SK-N-SH (cell line): Measurements from ENCODE around the gene RFC5. TPM values are rescaled to one million over a fixed set of nuclear protein-coding genes. Genes with fewer than 3 reads are reported as not detected.
"Not testable (repeated sequence)": the region's sequence is repeated elsewhere in the genome, so short reads cannot be mapped to it uniquely, and the experiment has no call there.

Experiments
- CTCF ChIA-PET: fragments of 300-600, 350-600 bp; formaldehyde crosslinking; extraction: SDS; loops from one replicate; lab custom pipeline; 2021; lab: Yijun Ruan, JAX
- POLR2A ChIA-PET: fragments of 350-600 bp; sonication (Branson Sonifier 250); formaldehyde crosslinking; extraction: SDS; loops from one replicate; lab custom pipeline; 2020; ENCODE audit warnings: antibody characterized with exemption, inconsistent platforms; lab: Yijun Ruan, JAX
- DNase-seq: peaks from one replicate; pipeline ENCODE4 v3.0.0; 2012
- H2AFZ ChIP-seq: fragments of 200-600 bp; sonication (generic); 2 replicates; pipeline ENCODE4 v1.8.1; 2016; ENCODE audit warnings: antibody characterized with exemption, mild to moderate bottlenecking, low read depth
- H3F3A ChIP-seq: fragments of 200-600 bp; sonication (generic); replicated peaks from 2 replicates; pipeline ENCODE3; 2016; ENCODE audit warnings: antibody characterized with exemption, mild to moderate bottlenecking; ENCODE audit not compliant: insufficient read depth
- H3K27ac ChIP-seq, 2 experiments: fragments of 200-500 bp in 1 of 2; fragments of 200-600 bp in 1 of 2; sonication (Bioruptor generic) in 1 of 2; sonication (generic), shearing (Covaris generic) in 1 of 2; 2 replicates each; pipeline versions ENCODE4 v1.5.1 to v1.6.1; 2014 to 2016; ENCODE audit warnings: low read depth in 2 of 2, inconsistent platforms in 1 of 2, low read length in 1 of 2, mild to moderate bottlenecking in 1 of 2, mixed read lengths in 1 of 2
- H3K27me3 ChIP-seq: fragments of 200-600 bp; sonication (generic), shearing (Covaris generic); 2 replicates; pipeline ENCODE4 v1.6.1; 2016; ENCODE audit warnings: mixed run types; ENCODE audit not compliant: insufficient read depth
- H3K36me3 ChIP-seq, 2 experiments: fragments of 200-500 bp in 1 of 2; fragments of 200-600 bp in 1 of 2; sonication (Bioruptor generic) in 1 of 2; sonication (generic) in 1 of 2; replicated peaks in 1 of 2; 2 replicates each; pipeline versions ENCODE3 to v1.5.1; 2014 to 2016; ENCODE audit warnings: low read length in 1 of 2, mild to moderate bottlenecking in 1 of 2; ENCODE audit not compliant: insufficient read depth in 2 of 2, control insufficient read depth in 1 of 2
- H3K4me1 ChIP-seq, 2 experiments: fragments of 200-500 bp in 1 of 2; fragments of 200-600 bp in 1 of 2; sonication (Bioruptor generic) in 1 of 2; sonication (generic), shearing (Covaris generic) in 1 of 2; 2 replicates each; pipeline versions ENCODE4 v1.5.1 to v1.6.1; 2014 to 2016; ENCODE audit warnings: low read depth in 1 of 2, low read length in 1 of 2, mixed run types in 1 of 2; ENCODE audit not compliant: insufficient read depth in 2 of 2, control insufficient read depth in 1 of 2
- H3K4me2 ChIP-seq: fragments of 200-600 bp; sonication (generic), shearing (Covaris generic); 2 replicates; pipeline ENCODE4 v1.6.1; 2017; ENCODE audit warnings: mixed run types
- H3K4me3 ChIP-seq, 2 experiments: fragments of 200-500 bp in 1 of 2; fragments of 200-600 bp in 1 of 2; sonication (Bioruptor generic) in 1 of 2; sonication (generic), shearing (Covaris generic) in 1 of 2; 2 replicates each; pipeline versions ENCODE4 v1.5.1 to v1.8.1; 2014 to 2016; ENCODE audit warnings: low read depth in 2 of 2, inconsistent platforms in 1 of 2, low read length in 1 of 2, mild to moderate bottlenecking in 1 of 2, mixed read lengths in 1 of 2, moderate library complexity in 1 of 2
- H3K79me2 ChIP-seq: fragments of 200-600 bp; sonication (generic); 2 replicates; pipeline ENCODE4 v1.8.1; 2017; ENCODE audit warnings: mild to moderate bottlenecking; ENCODE audit not compliant: insufficient read depth
- H3K9ac ChIP-seq: fragments of 200-600 bp; sonication (generic); 2 replicates; pipeline ENCODE4 v1.6.1; 2017; ENCODE audit warnings: mixed run types
- H3K9me2 ChIP-seq: fragments of 200-600 bp; sonication (generic); 2 replicates; pipeline ENCODE4 v1.6.1; 2017; ENCODE audit warnings: mixed run types
- H3K9me3 ChIP-seq: fragments of 200-600 bp; sonication (generic); 2 replicates; pipeline ENCODE4 v1.6.1; 2017; ENCODE audit warnings: mixed run types, mild to moderate bottlenecking, moderate library complexity
- H4K20me1 ChIP-seq: fragments of 200-600 bp; sonication (generic); 2 replicates; pipeline ENCODE4 v1.6.1; 2017; ENCODE audit warnings: mild to moderate bottlenecking, mixed run types; ENCODE audit not compliant: insufficient read depth
- CHD2 ChIP-seq: fragments of 150-350 bp; IDR thresholded peaks from 2 replicates; pipeline ENCODE4 v1.6.1; 2018; ENCODE audit warnings: low read length; ENCODE audit not compliant: partially characterized antibody
- ELF1 ChIP-seq: IDR thresholded peaks from 2 replicates; pipeline ENCODE4 v1.4.0; 2012
- EP300 ChIP-seq, 2 experiments: IDR thresholded peaks; 2 replicates each; pipeline versions ENCODE4 v1.4.0 to v1.6.1; 2012; ENCODE audit warnings: borderline replicate concordance in 1 of 2, low read depth in 1 of 2, low read length in 1 of 2
- EZH2phosphoT487 ChIP-seq: fragments of 200-600 bp; sonication (generic); IDR thresholded peaks from 2 replicates; pipeline ENCODE4 v1.6.1; 2017; ENCODE audit warnings: low read depth, mixed run types, mild to moderate bottlenecking, antibody characterized with exemption, moderate library complexity, borderline replicate concordance
- GABPA ChIP-seq: IDR thresholded peaks from 2 replicates; pipeline ENCODE4 v1.4.0; 2012; ENCODE audit warnings: low read depth, mild to moderate bottlenecking
- MAX ChIP-seq: IDR thresholded peaks from 2 replicates; pipeline ENCODE4 v1.4.0; 2012; ENCODE audit warnings: low read depth
- MEF2A ChIP-seq: IDR thresholded peaks from 2 replicates; pipeline ENCODE4 v1.4.0; 2012; ENCODE audit warnings: low read depth, borderline replicate concordance
- MXI1 ChIP-seq: IDR thresholded peaks from 2 replicates; pipeline ENCODE4 v1.6.1; 2012; ENCODE audit warnings: mild to moderate bottlenecking, low read depth, low read length, improper control_type of control experiment
- NFIC ChIP-seq: IDR thresholded peaks from 2 replicates; pipeline ENCODE4 v1.4.0; 2012; ENCODE audit warnings: borderline replicate concordance
- POLR2AphosphoS5 ChIP-seq: IDR thresholded peaks from 2 replicates; pipeline ENCODE4 v1.6.1; 2012; ENCODE audit warnings: low read depth, low read length
- RCOR1 ChIP-seq: fragments of 150-350 bp; IDR thresholded peaks from 2 replicates; pipeline ENCODE4 v1.6.1; 2017; ENCODE audit warnings: antibody characterized with exemption, low read length
- RXRA ChIP-seq: IDR thresholded peaks from 2 replicates; pipeline ENCODE4 v1.4.0; 2012; ENCODE audit warnings: low read depth, mild to moderate bottlenecking, borderline replicate concordance
- SMC3 ChIP-seq: IDR thresholded peaks from 2 replicates; pipeline ENCODE4 v1.6.1; 2012; ENCODE audit warnings: low read depth, low read length, improper control_type of control experiment
- TAF1 ChIP-seq: IDR thresholded peaks from 2 replicates; pipeline ENCODE4 v1.6.1; 2012; ENCODE audit warnings: low read depth, mild to moderate bottlenecking, low read length, moderate library complexity, borderline replicate concordance
- TEAD4 ChIP-seq: IDR thresholded peaks from 2 replicates; pipeline ENCODE4 v1.4.0; 2012; ENCODE audit warnings: mild to moderate bottlenecking, borderline replicate concordance; ENCODE audit not compliant: insufficient read depth
- USF1 ChIP-seq: IDR thresholded peaks from 2 replicates; pipeline ENCODE4 v1.4.0; 2012; ENCODE audit warnings: low read depth, borderline replicate concordance
- YY1 ChIP-seq: IDR thresholded peaks from 2 replicates; pipeline ENCODE4 v1.4.0; 2012; ENCODE audit warnings: low read depth, mild to moderate bottlenecking
- WGBS: methylation state at CpG from one replicate; pipeline ENCODE4 v1.1.6; 2017; ENCODE audit warnings: low lambda C conversion rate; 5-methylcytosine and 5-hydroxymethylcytosine counted together
- polyA plus RNA-seq, 3 experiments: library from polyadenylated mRNA; depleted of rRNA; stranded (reverse); fragments of >200 nt; gene quantifications; 2 replicates each; pipeline ENCODE4 v1.2.3, GENCODE V29; 2012
- TF ChIP-seq, protein P1 (sequence below): fragments of 200-600 bp; sonication (generic); IDR thresholded peaks from 2 replicates; pipeline ENCODE4 v1.6.1; 2017; ENCODE audit warnings: antibody characterized with exemption, mild to moderate bottlenecking, moderate library complexity
- TF ChIP-seq, protein P2 (sequence below): IDR thresholded peaks from 2 replicates; pipeline ENCODE4 v1.4.0; 2012; ENCODE audit warnings: low read depth, borderline replicate concordance

Gene RFC5
- polyA plus RNA-seq, 1 of the 3 experiments (the other 2 are of a cell fraction) = 15.3 TPM

DNA sequence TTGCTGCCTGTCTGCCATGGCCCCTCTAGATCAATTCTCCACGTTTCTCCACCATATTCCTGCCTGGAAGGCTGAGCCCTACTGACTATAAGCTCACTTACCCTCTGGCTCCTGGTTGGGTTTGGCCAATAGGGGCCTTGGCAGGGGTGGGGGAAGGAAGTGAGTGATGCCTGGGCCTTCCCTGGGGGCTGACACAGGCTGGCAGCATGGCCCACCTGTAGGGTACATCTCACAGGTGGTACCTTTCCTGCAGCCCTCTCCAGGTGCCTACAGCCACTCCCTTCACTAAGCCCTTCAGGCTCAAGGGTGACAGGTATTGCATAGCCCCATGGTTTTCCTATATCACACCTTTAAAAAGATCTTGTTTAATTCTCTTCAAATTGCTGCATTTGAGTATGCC lies 3.5 kb downstream of the RFC5 start (continued):
- no peak for TF ChIP-seq POLR2AphosphoS5
- no peak for TF ChIP-seq GABPA
- TF ChIP-seq, all 33 proteins: peak for 0

DNA sequence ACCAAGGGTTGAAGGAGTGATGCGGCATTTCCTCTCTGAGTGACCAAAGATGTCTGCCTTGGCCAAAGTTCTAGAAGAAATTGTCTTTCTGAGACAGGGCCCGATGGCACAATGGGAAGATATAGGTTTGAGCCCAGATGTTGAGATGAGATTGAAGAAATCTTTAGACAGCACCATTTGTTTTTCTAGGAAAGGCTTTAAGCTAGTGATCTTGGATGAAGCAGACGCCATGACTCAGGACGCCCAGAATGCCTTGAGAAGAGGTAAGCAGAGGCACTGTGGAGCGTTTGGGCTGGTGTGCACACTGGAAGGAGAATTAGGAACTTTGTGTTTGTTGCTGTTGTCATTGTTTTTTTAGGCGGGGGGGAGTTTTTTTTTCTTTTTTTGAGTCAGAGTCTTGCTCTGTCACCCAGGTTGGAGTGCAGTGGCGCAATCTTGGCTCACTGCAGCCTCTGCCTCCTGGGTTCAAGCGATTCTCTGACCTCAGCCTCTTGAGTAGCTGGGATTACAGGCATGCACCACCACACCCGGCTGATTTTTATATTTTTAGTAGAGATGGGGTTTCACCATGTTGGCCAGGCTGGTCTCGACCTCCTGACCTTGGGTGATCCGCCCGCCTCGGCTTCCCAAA lies 5.7 kb downstream of the RFC5 start:
- H3K9me2 ChIP-seq, H4K20me1 ChIP-seq, H3F3A ChIP-seq, H3K27me3 ChIP-seq, H3K27ac ChIP-seq, H3K9me3 ChIP-seq, H3K4me2 ChIP-seq, H2AFZ ChIP-seq, H3K9ac ChIP-seq, H3K4me3 ChIP-seq, DNase-seq, POLR2A ChIA-PET, H3K4me1 ChIP-seq: not testable (repeated sequence)
- Histone ChIP-seq H3K79me2 (peaks cover 15% of the 10 kb centered on the region), H3K36me3 (peaks cover 28 to 31% of the 10 kb centered on the region in 2 experiments)
- CTCF ChIA-PET = interaction anchor here (0.7 to 1.3 kb wide), 2 partner anchors 13 to 28 kb away, joined by 3 read pairs; no protein-coding TSS in a partner anchor
- WGBS = 94% methylated on average over 12 of the region's 13 CpGs

DNA sequence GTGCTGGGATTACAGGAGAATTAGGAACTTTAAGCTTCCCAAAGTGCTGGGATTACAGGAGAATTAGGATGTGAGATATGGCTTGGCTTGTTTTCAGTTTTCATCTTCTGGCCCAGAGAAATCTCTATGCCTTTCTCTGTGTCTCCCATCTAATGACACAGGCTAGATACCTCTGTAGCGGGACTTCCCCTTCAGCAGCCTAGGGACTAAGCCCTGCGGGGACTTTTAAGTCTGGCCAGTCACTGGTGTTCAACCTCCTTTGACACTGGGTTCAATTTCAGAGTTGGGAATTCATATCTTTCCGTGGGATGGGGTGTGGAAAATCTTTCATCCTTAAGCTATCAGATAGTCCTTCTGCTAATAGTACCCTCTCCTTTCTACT lies 6.2 kb downstream of the RFC5 start:
- peaks cover 9% of the 10 kb centered on the region for H3K79me2 ChIP-seq
- TF ChIP-seq MAX = no peak
- no peak for TF ChIP-seq EP300 (IDR thresholded peaks at IDR 0.05; ENCODE audit: borderline replicate concordance in 1 of 2, low read depth in 1 of 2, low read length in 1 of 2)
- no peak for TF ChIP-seq EZH2phosphoT487
- TF ChIP-seq YY1 = no peak
- TF ChIP-seq RXRA = no peak
- no peak for TF ChIP-seq USF1
- TF ChIP-seq, protein P1, sequence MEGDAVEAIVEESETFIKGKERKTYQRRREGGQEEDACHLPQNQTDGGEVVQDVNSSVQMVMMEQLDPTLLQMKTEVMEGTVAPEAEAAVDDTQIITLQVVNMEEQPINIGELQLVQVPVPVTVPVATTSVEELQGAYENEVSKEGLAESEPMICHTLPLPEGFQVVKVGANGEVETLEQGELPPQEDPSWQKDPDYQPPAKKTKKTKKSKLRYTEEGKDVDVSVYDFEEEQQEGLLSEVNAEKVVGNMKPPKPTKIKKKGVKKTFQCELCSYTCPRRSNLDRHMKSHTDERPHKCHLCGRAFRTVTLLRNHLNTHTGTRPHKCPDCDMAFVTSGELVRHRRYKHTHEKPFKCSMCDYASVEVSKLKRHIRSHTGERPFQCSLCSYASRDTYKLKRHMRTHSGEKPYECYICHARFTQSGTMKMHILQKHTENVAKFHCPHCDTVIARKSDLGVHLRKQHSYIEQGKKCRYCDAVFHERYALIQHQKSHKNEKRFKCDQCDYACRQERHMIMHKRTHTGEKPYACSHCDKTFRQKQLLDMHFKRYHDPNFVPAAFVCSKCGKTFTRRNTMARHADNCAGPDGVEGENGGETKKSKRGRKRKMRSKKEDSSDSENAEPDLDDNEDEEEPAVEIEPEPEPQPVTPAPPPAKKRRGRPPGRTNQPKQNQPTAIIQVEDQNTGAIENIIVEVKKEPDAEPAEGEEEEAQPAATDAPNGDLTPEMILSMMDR = no peak
- no peak for TF ChIP-seq TAF1
- TF ChIP-seq CHD2 = no peak
- TF ChIP-seq SMC3 = no peak
- no peak for TF ChIP-seq MXI1
- no peak for TF ChIP-seq ELF1
- no peak for TF ChIP-seq TEAD4
- TF ChIP-seq, protein P2, sequence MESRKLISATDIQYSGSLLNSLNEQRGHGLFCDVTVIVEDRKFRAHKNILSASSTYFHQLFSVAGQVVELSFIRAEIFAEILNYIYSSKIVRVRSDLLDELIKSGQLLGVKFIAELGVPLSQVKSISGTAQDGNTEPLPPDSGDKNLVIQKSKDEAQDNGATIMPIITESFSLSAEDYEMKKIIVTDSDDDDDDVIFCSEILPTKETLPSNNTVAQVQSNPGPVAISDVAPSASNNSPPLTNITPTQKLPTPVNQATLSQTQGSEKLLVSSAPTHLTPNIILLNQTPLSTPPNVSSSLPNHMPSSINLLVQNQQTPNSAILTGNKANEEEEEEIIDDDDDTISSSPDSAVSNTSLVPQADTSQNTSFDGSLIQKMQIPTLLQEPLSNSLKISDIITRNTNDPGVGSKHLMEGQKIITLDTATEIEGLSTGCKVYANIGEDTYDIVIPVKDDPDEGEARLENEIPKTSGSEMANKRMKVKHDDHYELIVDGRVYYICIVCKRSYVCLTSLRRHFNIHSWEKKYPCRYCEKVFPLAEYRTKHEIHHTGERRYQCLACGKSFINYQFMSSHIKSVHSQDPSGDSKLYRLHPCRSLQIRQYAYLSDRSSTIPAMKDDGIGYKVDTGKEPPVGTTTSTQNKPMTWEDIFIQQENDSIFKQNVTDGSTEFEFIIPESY = no peak
- TF ChIP-seq GABPA = no peak
- TF ChIP-seq MEF2A = no peak
- TF ChIP-seq RCOR1 = no peak
- TF ChIP-seq NFIC = no peak
- WGBS = 97% methylated on average over 3 of the region's 3 CpGs
- peaks cover 28 to 31% of the 10 kb centered on the region in 2 experiments for H3K36me3 ChIP-seq
- H2AFZ ChIP-seq = no peak overlapping the region
- no peak overlapping the region for H3K27ac ChIP-seq
- ChIA-PET CTCF (interaction anchor here (0.7 to 1.3 kb wide), 2 partner anchors 12 to 29 kb away, joined by 3 read pairs; no protein-coding TSS in a partner anchor), POLR2A (no interaction called here)
- no peak overlapping the region for H3K4me2 ChIP-seq
- no peaks in the 10 kb centered on the region for H3F3A ChIP-seq
- no peak overlapping the region for H3K4me3 ChIP-seq
- no peak overlapping the region for H3K9ac ChIP-seq
- H4K20me1 ChIP-seq = no peaks in the 10 kb centered on the region
- H3K27me3 ChIP-seq = no peaks in the 10 kb centered on the region
- no peaks in the 10 kb centered on the region for H3K9me2 ChIP-seq
- DNase-seq = no peak
- no peaks in the 10 kb centered on the region for H3K9me3 ChIP-seq
- H3K4me1 ChIP-seq = peaks cover 0 to 1% of the 10 kb centered on the region in 2 experiments; a peak in 1 of 4 replicates
